HG03280 (cell line): ENCODE data around the gene MUC3A.

Experiments used
- ATAC-seq: cut with Tn5 transposase; IDR thresholded peaks from one replicate; pipeline ENCODE4 v1.9.1; 2021; ENCODE audit warnings: mild to moderate bottlenecking, moderate library complexity; ENCODE audit not compliant: unreplicated experiment

MUC3A gene

GRCh38 chr7:100946766-100947365, 2.5 kb upstream of the MUC3A start:
- ATAC-seq = no peak

- no peak for ATAC-seq
Measured at GRCh38 chr7:100947792-100948191, 1.5 kb upstream of the MUC3A start.

- no peak for ATAC-seq
Measured at GRCh38 chr7:100949933-100950443, 654 bp downstream of the MUC3A start.

- no peak for ATAC-seq
Measured at GRCh38 chr7:100951172-100951571, 1.8 kb downstream of the MUC3A start.

- ATAC-seq = no peak
Measured at GRCh38 chr7:100951888-100952560, 2.7 kb downstream of the MUC3A start.

GRCh38 chr7:100952641-100953040, 3.3 kb downstream of the MUC3A start:
- no peak for ATAC-seq

- ATAC-seq = no peak
Measured at GRCh38 chr7:100957832-100958421, 8.6 kb downstream of the MUC3A start.

GRCh38 chr7:100959894-100960293, 10.6 kb downstream of the MUC3A start:
- no peak for ATAC-seq

- ATAC-seq = no peak
Measured at GRCh38 chr7:100962537-100962936, 13.2 kb downstream of the MUC3A start.

GRCh38 chr7:100963386-100963785, 14.1 kb downstream of the MUC3A start:
- no peak for ATAC-seq

GRCh38 chr7:100963874-100964273, 14.5 kb downstream of the MUC3A start:
- no peak for ATAC-seq

- ATAC-seq = no peak
Measured at GRCh38 chr7:100964630-100965029, 15.3 kb downstream of the MUC3A start.

GRCh38 chr7:100965045-100965722, 15.8 kb downstream of the MUC3A start:
- no peak for ATAC-seq

GRCh38 chr7:100965723-100966541, 16.6 kb downstream of the MUC3A start:
- ATAC-seq = peak; percentile 58

GRCh38 chr7:100966542-100967291, 17.4 kb downstream of the MUC3A start:
- ATAC-seq = peak; percentile 24

- no peak for ATAC-seq
Measured at GRCh38 chr7:100967292-100967863, 18.0 kb downstream of the MUC3A start.

GRCh38 chr7:100968031-100968430, 18.7 kb downstream of the MUC3A start:
- ATAC-seq = no peak

- ATAC-seq = no peak
Measured at GRCh38 chr7:100968650-100969049, 19.3 kb downstream of the MUC3A start.

GRCh38 chr7:100969066-100969615, 19.8 kb downstream of the MUC3A start, which contains the start of gene MUC12:
TSS of gene MUC12 (plus strand) at chr7:100969565. CDS start at chr7:100969623, 58 bp downstream.
- ATAC-seq = no peak
